Chondrocyte (in vitro differentiated cells): Measurements from ENCODE around the gene VPS35L. TPM values are rescaled to one million over a fixed set of nuclear protein-coding genes. Genes with fewer than 3 reads are reported as not detected.

Source experiments
- DNase-seq: peaks from one replicate; pipeline ENCODE4 v3.0.0; 2021; ENCODE audit warnings: mixed read lengths, low spot score
- H3K27ac Mint-ChIP-seq: one replicate; pipeline ENCODE4 v1.8.0; 2021; ENCODE audit warnings: mild to moderate bottlenecking, moderate library complexity, mixed read lengths; ENCODE audit not compliant: unreplicated experiment
- H3K27me3 Mint-ChIP-seq: 2 replicates; pipeline ENCODE4 v1.8.0; 2021; ENCODE audit warnings: low read depth, mixed read lengths
- H3K36me3 Mint-ChIP-seq: 2 replicates; pipeline ENCODE4 v1.8.0; 2021; ENCODE audit warnings: low read depth, mixed read lengths
- H3K4me1 Mint-ChIP-seq: 2 replicates; pipeline ENCODE4 v1.8.0; 2021; ENCODE audit warnings: low read depth, mild to moderate bottlenecking, mixed read lengths
- H3K4me3 Mint-ChIP-seq: one replicate; pipeline ENCODE4 v1.8.0; 2021; ENCODE audit warnings: mild to moderate bottlenecking, moderate library complexity, mixed read lengths; ENCODE audit not compliant: unreplicated experiment
- H3K9me3 Mint-ChIP-seq: 2 replicates; pipeline ENCODE4 v1.8.0; 2021; ENCODE audit warnings: low read depth, mixed read lengths
- CTCF ChIP-seq: fragments of 200-600 bp; sonication (generic); IDR thresholded peaks from 2 replicates; pipeline ENCODE4 v1.5.0; 2021; ENCODE audit warnings: antibody characterized with exemption, mild to moderate bottlenecking, moderate library complexity
- total RNA-seq: library from RNA; stranded (reverse); gene quantifications from 3 replicates; pipeline ENCODE4 v1.2.1, GENCODE V29; 2021

The VPS35L gene
- total RNA-seq, 1 donor from 2014 or later = 68.7 TPM

- Mint-ChIP-seq H3K27ac (no peak overlapping the region), H3K4me3 (no peak overlapping the region), H3K36me3 (peaks cover 44% of the 10 kb centered on the region), H3K27me3 (no peaks in the 10 kb centered on the region), H3K4me1 (no peaks in the 10 kb centered on the region), H3K9me3 (peaks cover 5% of the 10 kb centered on the region)
- DNase-seq = no peak
- TF ChIP-seq CTCF = no peak
Measured at GRCh38 chr16:19582050-19582831, 26.7 kb downstream of the VPS35L start.

- peaks cover 4% of the 10 kb centered on the region for H3K4me1 Mint-ChIP-seq
Measured at GRCh38 chr16:19583665-19584300, 28.3 kb downstream of the VPS35L start.

GRCh38 chr16:19588661-19589060, 33.2 kb downstream of the VPS35L start:
- Mint-ChIP-seq H3K4me1 (peaks cover 21% of the 10 kb centered on the region), H3K36me3 (peaks cover 21% of the 10 kb centered on the region), H3K27ac (peak overlapping the region; percentile 85), H3K4me3 (no peak overlapping the region), H3K9me3 (no peaks in the 10 kb centered on the region), H3K27me3 (no peaks in the 10 kb centered on the region)
- TF ChIP-seq CTCF = no peak
- DNase-seq = no peak

More at GRCh38 chr16:19583665-19584300, 28.3 kb downstream of the VPS35L start:
- Mint-ChIP-seq H3K4me3 (no peak overlapping the region), H3K27ac (no peak overlapping the region), H3K36me3 (peaks cover 42% of the 10 kb centered on the region), H3K9me3 (peaks cover 5% of the 10 kb centered on the region), H3K27me3 (no peaks in the 10 kb centered on the region)
- peak; percentile 86 for TF ChIP-seq CTCF
- no peak for DNase-seq

GRCh38 chr16:19589106-19589505, 33.6 kb downstream of the VPS35L start:
- DNase-seq = no peak
- peak overlapping the region; percentile 85 for H3K27ac Mint-ChIP-seq

More at GRCh38 chr16:19589106-19589505, 33.6 kb downstream of the VPS35L start:
- no peak for TF ChIP-seq CTCF
- Mint-ChIP-seq H3K4me3 (no peak overlapping the region), H3K36me3 (peaks cover 21% of the 10 kb centered on the region), H3K27me3 (no peaks in the 10 kb centered on the region), H3K9me3 (no peaks in the 10 kb centered on the region), H3K4me1 (peaks cover 21% of the 10 kb centered on the region)
